HepG2 (cell line): ENCODE measurements around the gene CREBBP. TPM values are rescaled to one million over a fixed set of nuclear protein-coding genes. Genes with fewer than 3 reads are reported as not detected.

Experiments
- CEBPB ChIP-seq: IDR thresholded peaks from 2 replicates; pipeline ENCODE4 v1.6.1; 2011; ENCODE audit warnings: low read depth, low read length, improper control_type of control experiment, borderline replicate concordance
- CHD2 ChIP-seq: IDR thresholded peaks from 2 replicates; pipeline ENCODE4 v1.6.1; 2011; ENCODE audit warnings: low read depth, low read length, improper control_type of control experiment
- DNMT3B ChIP-seq: conservative IDR thresholded peaks from 2 replicates; pipeline ENCODE4 v1.6.1; 2016; ENCODE audit warnings: missing biosample characterization, control low read depth
- EEA1 ChIP-seq: sonication (generic); formaldehyde crosslinking; IDR thresholded peaks from 2 replicates; pipeline ENCODE4 v1.5.1; 2020; ENCODE audit warnings: mild to moderate bottlenecking, missing genetic modification reagents, borderline replicate concordance
- FLYWCH1 ChIP-seq: sonication (generic); formaldehyde crosslinking; IDR thresholded peaks from 2 replicates; pipeline ENCODE4 v1.8.1; 2023; ENCODE audit warnings: mild to moderate bottlenecking, missing genetic modification reagents
- FOSL2 ChIP-seq: sonication (generic); formaldehyde crosslinking; IDR thresholded peaks from 2 replicates; pipeline ENCODE4 v1.4.0; 2020; ENCODE audit warnings: missing genetic modification reagents
- NFE2L2 ChIP-seq: fragments of 150-350 bp; IDR thresholded peaks from 2 replicates; pipeline ENCODE4 v1.6.1; 2014; ENCODE audit warnings: low read length
- NR2F2 ChIP-seq: IDR thresholded peaks from 2 replicates; pipeline ENCODE4 v1.6.1; 2012; ENCODE audit warnings: low read depth, inconsistent platforms, borderline replicate concordance
- PHB2 ChIP-seq: fragments of 450-650 bp; IDR thresholded peaks from 2 replicates; pipeline ENCODE4 v1.6.1; 2018; ENCODE audit not compliant: partially characterized antibody
- SIX4 ChIP-seq: sonication (generic); formaldehyde crosslinking; IDR thresholded peaks from 2 replicates; pipeline ENCODE4 v1.4.0; 2020; ENCODE audit warnings: missing genetic modification reagents
- SMC3 ChIP-seq: IDR thresholded peaks from 2 replicates; pipeline ENCODE4 v1.6.1; 2011; ENCODE audit warnings: low read length, improper control_type of control experiment
- SNAI1 ChIP-seq: sonication (generic); formaldehyde crosslinking; IDR thresholded peaks from 2 replicates; pipeline ENCODE4 v1.5.0; 2020; ENCODE audit warnings: mild to moderate bottlenecking, missing genetic modification reagents, borderline replicate concordance
- SNRNP70 ChIP-seq: fragments of 200-400 bp; formaldehyde crosslinking; IDR thresholded peaks from 2 replicates; pipeline ENCODE4 v1.6.1; 2017; ENCODE audit warnings: mild to moderate bottlenecking, low read depth, low read length, moderate library complexity
- ZNF101 ChIP-seq: sonication (generic); formaldehyde crosslinking; IDR thresholded peaks from 2 replicates; pipeline ENCODE4 v1.4.0; 2020; ENCODE audit warnings: mild to moderate bottlenecking, low read depth, missing genetic modification reagents, borderline replicate concordance
- ZNF709 ChIP-seq: sonication (generic); formaldehyde crosslinking; IDR thresholded peaks from 2 replicates; pipeline ENCODE4 v1.5.0; 2020; ENCODE audit warnings: mild to moderate bottlenecking, missing genetic modification reagents
- ZNF749 ChIP-seq: sonication (generic); formaldehyde crosslinking; IDR thresholded peaks from 2 replicates; pipeline ENCODE4 v1.8.0; 2022; ENCODE audit warnings: mild to moderate bottlenecking, missing genetic modification reagents, moderate library complexity, borderline replicate concordance
- ZNF775 ChIP-seq: sonication (generic); formaldehyde crosslinking; IDR thresholded peaks from 2 replicates; pipeline ENCODE4 v1.4.0; 2020; ENCODE audit warnings: missing genetic modification reagents, mild to moderate bottlenecking, moderate library complexity, borderline replicate concordance
- polyA plus RNA-seq, 8 experiments: library from polyadenylated mRNA; depleted of rRNA in 3 of 8; stranded (reverse) in 7 of 8; unstranded in 1 of 8; fragments of >200 nt; fragmentation: Illumina TruSeq in 4 of 8; extraction: Trizol in 4 of 8; gene quantifications; 2 replicates each; pipeline versions ENCODE4 v1.2.1 to v1.2.3, GENCODE V29; 2011 to 2016; ENCODE audit warnings: low read depth in 4 of 8, missing spikeins in 1 of 8, mixed read lengths in 1 of 8; ENCODE audit not compliant: insufficient read depth in 1 of 8
- total RNA-seq, 5 experiments: library from RNA; depleted of rRNA; stranded (reverse); fragments of >200 nt; fragmentation: Illumina TruSeq; extraction: Trizol; gene quantifications; 2 replicates each; pipeline ENCODE4 v1.2.3, GENCODE V29; 2016; ENCODE audit warnings: low read depth in 1 of 5
- TF ChIP-seq, protein P1 (sequence below): sonication (generic); formaldehyde crosslinking; IDR thresholded peaks from 2 replicates; pipeline ENCODE4 v1.5.1; 2020; ENCODE audit warnings: missing genetic modification reagents, mild to moderate bottlenecking, borderline replicate concordance
- TF ChIP-seq, protein P2 (sequence below): sonication (generic); formaldehyde crosslinking; IDR thresholded peaks from 2 replicates; pipeline ENCODE4 v1.5.0; 2020; ENCODE audit warnings: mild to moderate bottlenecking, missing genetic modification reagents, borderline replicate concordance
- TF ChIP-seq, protein P3 (sequence below): sonication (generic); formaldehyde crosslinking; conservative IDR thresholded peaks from 2 replicates; pipeline ENCODE4 v1.8.0; 2022; ENCODE audit warnings: mild to moderate bottlenecking, moderate library complexity, missing genetic modification reagents
- TF ChIP-seq, protein P4 (sequence below): sonication (generic); formaldehyde crosslinking; IDR thresholded peaks from 2 replicates; pipeline ENCODE4 v1.5.1; 2020; ENCODE audit warnings: missing genetic modification reagents, mild to moderate bottlenecking, borderline replicate concordance
- TF ChIP-seq, protein P5 (sequence below): sonication (generic); formaldehyde crosslinking; IDR thresholded peaks from 2 replicates; pipeline ENCODE4 v1.8.0; 2022; ENCODE audit warnings: missing genetic modification reagents, low read depth, mild to moderate bottlenecking, borderline replicate concordance

The CREBBP gene
- total and polyA plus RNA-seq, 2 of the 13 experiments (the other 11 are each of a cell fraction or from before 2014, with no cell fraction given) = 5.3 to 10.4 TPM

DNA sequence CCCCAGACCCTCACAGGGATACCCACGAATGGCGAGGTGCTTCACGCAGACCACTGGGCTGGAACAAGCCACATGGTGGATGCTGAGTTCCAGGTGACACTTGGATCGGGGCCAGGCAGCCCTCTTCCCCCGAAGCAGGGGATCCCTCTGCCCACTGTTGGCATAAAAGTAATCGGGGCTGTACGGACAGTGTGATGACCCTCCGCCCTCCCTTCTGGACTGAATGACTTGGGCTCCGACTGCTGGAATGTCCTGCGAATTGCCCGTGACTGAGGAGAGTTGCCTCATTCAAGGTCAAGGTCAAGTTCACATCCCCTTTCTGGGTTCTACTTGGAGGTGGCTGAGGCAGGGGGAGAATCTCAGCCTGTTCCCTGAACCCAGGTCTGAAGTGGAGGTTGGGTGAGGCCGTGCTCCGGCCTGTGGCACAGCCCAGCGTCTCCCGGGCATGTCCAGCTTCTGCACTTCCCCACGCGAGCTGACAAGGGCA, 28.5 kb upstream of the CREBBP start (continued):
- TF ChIP-seq, protein P1, sequence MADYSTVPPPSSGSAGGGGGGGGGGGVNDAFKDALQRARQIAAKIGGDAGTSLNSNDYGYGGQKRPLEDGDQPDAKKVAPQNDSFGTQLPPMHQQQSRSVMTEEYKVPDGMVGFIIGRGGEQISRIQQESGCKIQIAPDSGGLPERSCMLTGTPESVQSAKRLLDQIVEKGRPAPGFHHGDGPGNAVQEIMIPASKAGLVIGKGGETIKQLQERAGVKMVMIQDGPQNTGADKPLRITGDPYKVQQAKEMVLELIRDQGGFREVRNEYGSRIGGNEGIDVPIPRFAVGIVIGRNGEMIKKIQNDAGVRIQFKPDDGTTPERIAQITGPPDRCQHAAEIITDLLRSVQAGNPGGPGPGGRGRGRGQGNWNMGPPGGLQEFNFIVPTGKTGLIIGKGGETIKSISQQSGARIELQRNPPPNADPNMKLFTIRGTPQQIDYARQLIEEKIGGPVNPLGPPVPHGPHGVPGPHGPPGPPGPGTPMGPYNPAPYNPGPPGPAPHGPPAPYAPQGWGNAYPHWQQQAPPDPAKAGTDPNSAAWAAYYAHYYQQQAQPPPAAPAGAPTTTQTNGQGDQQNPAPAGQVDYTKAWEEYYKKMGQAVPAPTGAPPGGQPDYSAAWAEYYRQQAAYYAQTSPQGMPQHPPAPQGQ (CRISPR knock-in tag) = no peak
- TF ChIP-seq NFE2L2 = no peak
- TF ChIP-seq SMC3 = peak; percentile 13; the same call in 1 of the 2 replicates
- TF ChIP-seq, protein P2, sequence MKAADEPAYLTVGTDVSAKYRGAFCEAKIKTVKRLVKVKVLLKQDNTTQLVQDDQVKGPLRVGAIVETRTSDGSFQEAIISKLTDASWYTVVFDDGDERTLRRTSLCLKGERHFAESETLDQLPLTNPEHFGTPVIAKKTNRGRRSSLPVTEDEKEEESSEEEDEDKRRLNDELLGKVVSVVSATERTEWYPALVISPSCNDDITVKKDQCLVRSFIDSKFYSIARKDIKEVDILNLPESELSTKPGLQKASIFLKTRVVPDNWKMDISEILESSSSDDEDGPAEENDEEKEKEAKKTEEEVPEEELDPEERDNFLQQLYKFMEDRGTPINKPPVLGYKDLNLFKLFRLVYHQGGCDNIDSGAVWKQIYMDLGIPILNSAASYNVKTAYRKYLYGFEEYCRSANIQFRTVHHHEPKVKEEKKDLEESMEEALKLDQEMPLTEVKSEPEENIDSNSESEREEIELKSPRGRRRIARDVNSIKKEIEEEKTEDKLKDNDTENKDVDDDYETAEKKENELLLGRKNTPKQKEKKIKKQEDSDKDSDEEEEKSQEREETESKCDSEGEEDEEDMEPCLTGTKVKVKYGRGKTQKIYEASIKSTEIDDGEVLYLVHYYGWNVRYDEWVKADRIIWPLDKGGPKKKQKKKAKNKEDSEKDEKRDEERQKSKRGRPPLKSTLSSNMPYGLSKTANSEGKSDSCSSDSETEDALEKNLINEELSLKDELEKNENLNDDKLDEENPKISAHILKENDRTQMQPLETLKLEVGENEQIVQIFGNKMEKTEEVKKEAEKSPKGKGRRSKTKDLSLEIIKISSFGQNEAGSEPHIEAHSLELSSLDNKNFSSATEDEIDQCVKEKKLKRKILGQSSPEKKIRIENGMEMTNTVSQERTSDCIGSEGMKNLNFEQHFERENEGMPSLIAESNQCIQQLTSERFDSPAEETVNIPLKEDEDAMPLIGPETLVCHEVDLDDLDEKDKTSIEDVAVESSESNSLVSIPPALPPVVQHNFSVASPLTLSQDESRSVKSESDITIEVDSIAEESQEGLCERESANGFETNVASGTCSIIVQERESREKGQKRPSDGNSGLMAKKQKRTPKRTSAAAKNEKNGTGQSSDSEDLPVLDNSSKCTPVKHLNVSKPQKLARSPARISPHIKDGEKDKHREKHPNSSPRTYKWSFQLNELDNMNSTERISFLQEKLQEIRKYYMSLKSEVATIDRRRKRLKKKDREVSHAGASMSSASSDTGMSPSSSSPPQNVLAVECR (CRISPR knock-in tag) = no peak
- TF ChIP-seq, protein P3, sequence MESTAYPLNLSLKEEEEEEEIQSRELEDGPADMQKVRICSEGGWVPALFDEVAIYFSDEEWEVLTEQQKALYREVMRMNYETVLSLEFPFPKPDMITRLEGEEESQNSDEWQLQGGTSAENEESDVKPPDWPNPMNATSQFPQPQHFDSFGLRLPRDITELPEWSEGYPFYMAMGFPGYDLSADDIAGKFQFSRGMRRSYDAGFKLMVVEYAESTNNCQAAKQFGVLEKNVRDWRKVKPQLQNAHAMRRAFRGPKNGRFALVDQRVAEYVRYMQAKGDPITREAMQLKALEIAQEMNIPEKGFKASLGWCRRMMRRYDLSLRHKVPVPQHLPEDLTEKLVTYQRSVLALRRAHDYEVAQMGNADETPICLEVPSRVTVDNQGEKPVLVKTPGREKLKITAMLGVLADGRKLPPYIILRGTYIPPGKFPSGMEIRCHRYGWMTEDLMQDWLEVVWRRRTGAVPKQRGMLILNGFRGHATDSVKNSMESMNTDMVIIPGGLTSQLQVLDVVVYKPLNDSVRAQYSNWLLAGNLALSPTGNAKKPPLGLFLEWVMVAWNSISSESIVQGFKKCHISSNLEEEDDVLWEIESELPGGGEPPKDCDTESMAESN (CRISPR knock-in tag) = no peak
- no peak for TF ChIP-seq EEA1 (CRISPR knock-in tag)
- TF ChIP-seq, protein P4, sequence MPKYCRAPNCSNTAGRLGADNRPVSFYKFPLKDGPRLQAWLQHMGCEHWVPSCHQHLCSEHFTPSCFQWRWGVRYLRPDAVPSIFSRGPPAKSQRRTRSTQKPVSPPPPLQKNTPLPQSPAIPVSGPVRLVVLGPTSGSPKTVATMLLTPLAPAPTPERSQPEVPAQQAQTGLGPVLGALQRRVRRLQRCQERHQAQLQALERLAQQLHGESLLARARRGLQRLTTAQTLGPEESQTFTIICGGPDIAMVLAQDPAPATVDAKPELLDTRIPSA (CRISPR knock-in tag) = no peak
- no peak for TF ChIP-seq DNMT3B
- TF ChIP-seq ZNF749 (CRISPR knock-in tag) = no peak
- peak; percentile 45; the same call in 1 of the 2 replicates for TF ChIP-seq CEBPB
- no peak for TF ChIP-seq SIX4 (CRISPR knock-in tag)
- no peak for TF ChIP-seq SNRNP70
- no peak for TF ChIP-seq CHD2
- no peak for TF ChIP-seq ZNF775
- TF ChIP-seq FOSL2 = no peak
- TF ChIP-seq ZNF101 = no peak
- no peak for TF ChIP-seq ZNF709
- no peak for TF ChIP-seq FLYWCH1 (CRISPR knock-in tag)
- TF ChIP-seq, protein P5, sequence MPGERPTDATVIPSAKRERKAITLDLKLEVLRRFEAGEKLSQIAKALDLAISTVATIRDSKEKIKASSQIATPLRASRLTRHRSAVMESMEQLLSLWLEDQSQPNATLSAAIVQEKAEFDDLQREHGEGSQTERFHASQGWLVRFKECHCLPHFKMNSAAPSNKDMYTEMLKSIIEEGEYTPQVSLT = no peak
- no peak for TF ChIP-seq PHB2
- TF ChIP-seq SNAI1 (CRISPR knock-in tag) = no peak
- no peak for TF ChIP-seq NR2F2
